ENCODE results near the gene APOLD1. TPM values are rescaled to one million over a fixed set of nuclear protein-coding genes. Genes with fewer than 3 reads are reported as not detected.

Gene APOLD1
- polyA plus RNA-seq, 4 donors, result 0.22 to 29.9 (median 4.8) TPM

- no peak for DNase-seq
- 51 to 62% (median 61%) methylated on average over 6 of the region's 6 CpGs for WGBS, 3 donors
- peak overlapping the region in 2 of 3 donors; percentile 89 to 94 for H3K27ac ChIP-seq (ENCODE audit: low read depth in 1 of 3, low read length in 2 of 3)
- no peaks in the 10 kb centered on the region for H3K27me3 ChIP-seq (ENCODE audit: control insufficient read depth in 3 of 3, insufficient read depth in 3 of 3, low read length in 3 of 3)
- H3K4me3 ChIP-seq (ENCODE audit: low read depth in 1 of 3, low read length in 3 of 3), result no peak overlapping the region
- FAIRE-seq, result no peak
- no peaks in the 10 kb centered on the region for H3K9me3 ChIP-seq (ENCODE audit: control insufficient read depth in 2 of 2, insufficient read depth in 1 of 2, low read depth in 1 of 2, low read length in 1 of 2)
- H3K36me3 ChIP-seq (ENCODE audit: control insufficient read depth in 3 of 3, insufficient read depth in 2 of 3, low read depth in 1 of 3, low read length in 3 of 3), result peaks cover 0 to 8% (median 0%) of the 10 kb centered on the region in 3 donors
- H3K4me1 ChIP-seq (ENCODE audit: control insufficient read depth in 3 of 3, insufficient read depth in 2 of 3, low read depth in 1 of 3, low read length in 2 of 3), result peaks cover 4 to 43% (median 7%) of the 10 kb centered on the region in 3 donors
Observed at GRCh38 chr12:12788131-12788530, 2.7 kb downstream of the APOLD1 start.

- Histone ChIP-seq H3K4me3 (ENCODE audit: low read depth in 1 of 3, low read length in 3 of 3) (no peak overlapping the region), H3K4me1 (ENCODE audit: control insufficient read depth in 3 of 3, insufficient read depth in 2 of 3, low read depth in 1 of 3, low read length in 2 of 3) (peaks cover 4 to 43% (median 7%) of the 10 kb centered on the region in 3 donors), H3K27me3 (ENCODE audit: control insufficient read depth in 3 of 3, insufficient read depth in 3 of 3, low read length in 3 of 3) (no peaks in the 10 kb centered on the region), H3K9me3 (ENCODE audit: control insufficient read depth in 2 of 2, insufficient read depth in 1 of 2, low read depth in 1 of 2, low read length in 1 of 2) (no peaks in the 10 kb centered on the region), H3K27ac (ENCODE audit: low read depth in 1 of 3, low read length in 2 of 3) (peak overlapping the region in 2 of 3 donors; percentile 89 to 94), H3K36me3 (ENCODE audit: control insufficient read depth in 3 of 3, insufficient read depth in 2 of 3, low read depth in 1 of 3, low read length in 3 of 3) (peaks cover 0 to 6% (median 0%) of the 10 kb centered on the region in 3 donors)
- DNase-seq, result peak; percentile 91 to 92
- 8 to 16% (median 13%) methylated on average over 9 of the region's 9 CpGs for WGBS, 3 donors
- peak; percentile 26 for FAIRE-seq
Observed at GRCh38 chr12:12788675-12789368, 3.4 kb downstream of the APOLD1 start.

GRCh38 chr12:12790956-12791355, 5.5 kb downstream of the APOLD1 start:
- peaks cover 4 to 36% (median 7%) of the 10 kb centered on the region in 3 donors for H3K4me1 ChIP-seq (ENCODE audit: control insufficient read depth in 3 of 3, insufficient read depth in 2 of 3, low read depth in 1 of 3, low read length in 2 of 3)
- 29 to 60% (median 41%) methylated on average over 4 of the region's 4 CpGs for WGBS, 3 donors
- H3K27ac ChIP-seq (ENCODE audit: low read depth in 1 of 3, low read length in 2 of 3), result no peak overlapping the region
- H3K27me3 ChIP-seq (ENCODE audit: control insufficient read depth in 3 of 3, insufficient read depth in 3 of 3, low read length in 3 of 3), result no peaks in the 10 kb centered on the region
- H3K9me3 ChIP-seq (ENCODE audit: control insufficient read depth in 2 of 2, insufficient read depth in 1 of 2, low read depth in 1 of 2, low read length in 1 of 2), result no peaks in the 10 kb centered on the region
- FAIRE-seq (no peak), DNase-seq (no peak)
- H3K4me3 ChIP-seq (ENCODE audit: low read depth in 1 of 3, low read length in 3 of 3), result no peak overlapping the region
- peaks cover 0 to 6% (median 0%) of the 10 kb centered on the region in 3 donors for H3K36me3 ChIP-seq (ENCODE audit: control insufficient read depth in 3 of 3, insufficient read depth in 2 of 3, low read depth in 1 of 3, low read length in 3 of 3)

GRCh38 chr12:12791756-12792369, 6.4 kb downstream of the APOLD1 start:
- WGBS, 3 donors, result 10 to 30% (median 22%) methylated on average over 7 of the region's 7 CpGs
- FAIRE-seq (no peak), DNase-seq (peak in 1 of 2 donors; percentile 64)
- peak overlapping the region in 2 of 3 donors; percentile 30 to 52 for H3K27ac ChIP-seq (ENCODE audit: low read depth in 1 of 3, low read length in 2 of 3)
- H3K4me1 ChIP-seq (ENCODE audit: control insufficient read depth in 3 of 3, insufficient read depth in 2 of 3, low read depth in 1 of 3, low read length in 2 of 3), result peaks cover 4 to 34% (median 7%) of the 10 kb centered on the region in 3 donors
- H3K27me3 ChIP-seq (ENCODE audit: control insufficient read depth in 3 of 3, insufficient read depth in 3 of 3, low read length in 3 of 3), result no peaks in the 10 kb centered on the region
- peak overlapping the region in 1 of 3 donors; percentile 14 for H3K4me3 ChIP-seq (ENCODE audit: low read depth in 1 of 3, low read length in 3 of 3)
- no peaks in the 10 kb centered on the region for H3K9me3 ChIP-seq (ENCODE audit: control insufficient read depth in 2 of 2, insufficient read depth in 1 of 2, low read depth in 1 of 2, low read length in 1 of 2)
- H3K36me3 ChIP-seq (ENCODE audit: control insufficient read depth in 3 of 3, insufficient read depth in 2 of 3, low read depth in 1 of 3, low read length in 3 of 3), result peaks cover 0 to 6% (median 0%) of the 10 kb centered on the region in 3 donors

- peaks cover 4 to 31% (median 7%) of the 10 kb centered on the region in 3 donors for H3K4me1 ChIP-seq (ENCODE audit: control insufficient read depth in 3 of 3, insufficient read depth in 2 of 3, low read depth in 1 of 3, low read length in 2 of 3)
- peak overlapping the region in 1 of 3 donors; percentile 52 for H3K27ac ChIP-seq (ENCODE audit: low read depth in 1 of 3, low read length in 2 of 3)
- no peaks in the 10 kb centered on the region for H3K27me3 ChIP-seq (ENCODE audit: control insufficient read depth in 3 of 3, insufficient read depth in 3 of 3, low read length in 3 of 3)
- WGBS, 3 donors, result 79 to 82% (median 81%) methylated on average over 6 of the region's 6 CpGs
- peaks cover 0 to 3% (median 0%) of the 10 kb centered on the region in 3 donors for H3K36me3 ChIP-seq (ENCODE audit: control insufficient read depth in 3 of 3, insufficient read depth in 2 of 3, low read depth in 1 of 3, low read length in 3 of 3)
- no peak for DNase-seq
- H3K9me3 ChIP-seq (ENCODE audit: control insufficient read depth in 2 of 2, insufficient read depth in 1 of 2, low read depth in 1 of 2, low read length in 1 of 2), result no peaks in the 10 kb centered on the region
- no peak overlapping the region for H3K4me3 ChIP-seq (ENCODE audit: low read depth in 1 of 3, low read length in 3 of 3)
- FAIRE-seq, result no peak
Observed at GRCh38 chr12:12792421-12792820, 7.0 kb downstream of the APOLD1 start.

- no peak for FAIRE-seq
- no peak overlapping the region for H3K27ac ChIP-seq (ENCODE audit: low read depth in 1 of 3, low read length in 2 of 3)
- WGBS, 3 donors, result 90 to 91% (median 90%) methylated on average over 2 of the region's 2 CpGs
- H3K4me3 ChIP-seq (ENCODE audit: low read depth in 1 of 3, low read length in 3 of 3), result no peak overlapping the region
- peaks cover 0 to 23% (median 7%) of the 10 kb centered on the region in 3 donors for H3K4me1 ChIP-seq (ENCODE audit: control insufficient read depth in 3 of 3, insufficient read depth in 2 of 3, low read depth in 1 of 3, low read length in 2 of 3)
- H3K36me3 ChIP-seq (ENCODE audit: control insufficient read depth in 3 of 3, insufficient read depth in 2 of 3, low read depth in 1 of 3, low read length in 3 of 3), result no peaks in the 10 kb centered on the region
- H3K27me3 ChIP-seq (ENCODE audit: control insufficient read depth in 3 of 3, insufficient read depth in 3 of 3, low read length in 3 of 3), result no peaks in the 10 kb centered on the region
- no peaks in the 10 kb centered on the region for H3K9me3 ChIP-seq (ENCODE audit: control insufficient read depth in 2 of 2, insufficient read depth in 1 of 2, low read depth in 1 of 2, low read length in 1 of 2)
- no peak for DNase-seq
Observed at GRCh38 chr12:12794686-12795085, 9.2 kb downstream of the APOLD1 start.

- Histone ChIP-seq H3K4me1 (ENCODE audit: control insufficient read depth in 3 of 3, insufficient read depth in 2 of 3, low read depth in 1 of 3, low read length in 2 of 3) (peaks cover 0 to 26% (median 7%) of the 10 kb centered on the region in 3 donors), H3K27me3 (ENCODE audit: control insufficient read depth in 3 of 3, insufficient read depth in 3 of 3, low read length in 3 of 3) (no peaks in the 10 kb centered on the region), H3K27ac (ENCODE audit: low read depth in 1 of 3, low read length in 2 of 3) (no peak overlapping the region), H3K4me3 (ENCODE audit: low read depth in 1 of 3, low read length in 3 of 3) (no peak overlapping the region), H3K9me3 (ENCODE audit: control insufficient read depth in 2 of 2, insufficient read depth in 1 of 2, low read depth in 1 of 2, low read length in 1 of 2) (no peaks in the 10 kb centered on the region), H3K36me3 (ENCODE audit: control insufficient read depth in 3 of 3, insufficient read depth in 2 of 3, low read depth in 1 of 3, low read length in 3 of 3) (no peaks in the 10 kb centered on the region)
- FAIRE-seq (no peak), DNase-seq (no peak)
- 60 to 86% (median 63%) methylated on average over 3 of the region's 3 CpGs for whole genome bisulfite sequencing, 3 donors
Observed at GRCh38 chr12:12796171-12796570, 10.7 kb downstream of the APOLD1 start.

- Histone ChIP-seq H3K9me3 (ENCODE audit: control insufficient read depth in 2 of 2, insufficient read depth in 1 of 2, low read depth in 1 of 2, low read length in 1 of 2) (no peaks in the 10 kb centered on the region), H3K4me3 (ENCODE audit: low read depth in 1 of 3, low read length in 3 of 3) (no peak overlapping the region), H3K27ac (ENCODE audit: low read depth in 1 of 3, low read length in 2 of 3) (no peak overlapping the region), H3K4me1 (ENCODE audit: control insufficient read depth in 3 of 3, insufficient read depth in 2 of 3, low read depth in 1 of 3, low read length in 2 of 3) (peaks cover 0 to 19% (median 4%) of the 10 kb centered on the region in 3 donors), H3K36me3 (ENCODE audit: control insufficient read depth in 3 of 3, insufficient read depth in 2 of 3, low read depth in 1 of 3, low read length in 3 of 3) (no peaks in the 10 kb centered on the region), H3K27me3 (ENCODE audit: control insufficient read depth in 3 of 3, insufficient read depth in 3 of 3, low read length in 3 of 3) (no peaks in the 10 kb centered on the region)
- no peak for DNase-seq
- WGBS, 3 donors, result 87 to 88% (median 87%) methylated on average over 9 of the region's 9 CpGs
- FAIRE-seq, result no peak
Observed at GRCh38 chr12:12796928-12797793, 11.7 kb downstream of the APOLD1 start.

Data from small intestine (tissue), 7 donors.